Measurements from ENCODE around the gene PDSS2.

The PDSS2 gene

DNA sequence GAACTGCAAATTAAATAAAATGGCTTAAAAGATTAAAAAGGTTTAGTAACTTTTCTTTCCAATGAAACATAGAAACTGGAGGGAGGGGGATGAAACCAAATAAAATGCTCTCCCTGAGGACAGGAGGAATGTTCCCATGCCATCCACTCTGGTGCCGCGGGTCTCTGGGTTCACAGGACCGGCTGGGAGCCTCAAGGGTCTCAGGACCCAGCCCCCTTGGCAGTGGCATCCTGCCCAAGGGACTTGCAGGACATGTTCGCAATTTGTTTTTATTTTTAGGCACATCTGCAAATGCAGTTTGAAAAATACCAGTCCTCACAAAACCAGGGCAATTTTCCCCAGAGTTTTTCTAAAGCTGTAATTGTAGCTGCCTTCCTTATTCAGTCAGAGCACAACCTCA, 351.6 kb downstream of the PDSS2 start:
- DNase-seq (ENCODE audit: low spot score), result no peak

GRCh38 chr6:107106165-107106564, 353.2 kb downstream of the PDSS2 start:
- no peak for DNase-seq (ENCODE audit: low spot score)
- TF ChIP-seq CTCF (IDR thresholded peaks at IDR 0.05; ENCODE audit: borderline replicate concordance, control extremely low read depth, extremely low read depth, insufficient read depth, missing control alignments), result no peak
- in situ Hi-C loops (cut with MboI; ENCODE audit: low sequenced_read_pairs, unreplicated experiment), result no loop called here

More for the DNA sequence above, 351.6 kb downstream of the PDSS2 start:
- TF ChIP-seq CTCF (IDR thresholded peaks at IDR 0.05; ENCODE audit: borderline replicate concordance, control extremely low read depth, extremely low read depth, insufficient read depth, missing control alignments), result no peak
- in situ Hi-C loops (cut with MboI; ENCODE audit: low sequenced_read_pairs, unreplicated experiment), result no loop called here

GRCh38 chr6:107105511-107106116, 353.8 kb downstream of the PDSS2 start:
- no peak for TF ChIP-seq CTCF (IDR thresholded peaks at IDR 0.05; ENCODE audit: borderline replicate concordance, control extremely low read depth, extremely low read depth, insufficient read depth, missing control alignments)
- DNase-seq (ENCODE audit: low spot score), result no peak
- in situ Hi-C loops (cut with MboI; ENCODE audit: low sequenced_read_pairs, unreplicated experiment), result no loop called here

DNA sequence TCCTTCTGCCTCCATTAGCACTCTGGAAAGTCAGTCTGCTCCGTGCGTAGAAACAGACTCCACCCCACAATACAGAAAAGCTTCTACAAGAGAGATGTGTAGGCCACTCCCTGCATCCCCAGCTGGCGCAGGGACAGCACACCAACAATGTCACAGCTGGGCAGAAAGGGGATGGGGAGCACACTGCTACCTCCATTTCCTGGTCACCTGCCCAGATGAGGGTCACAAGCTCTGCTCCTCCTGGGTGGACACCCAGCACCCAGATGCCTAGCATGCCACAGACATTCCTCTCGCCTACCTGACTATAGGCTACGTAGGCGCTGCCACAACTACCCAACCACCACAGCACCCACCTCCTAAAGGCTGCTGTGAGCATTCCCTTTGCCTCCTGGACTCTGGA, 356.3 kb downstream of the PDSS2 start:
- TF ChIP-seq CTCF (IDR thresholded peaks at IDR 0.05; ENCODE audit: borderline replicate concordance, control extremely low read depth, extremely low read depth, insufficient read depth, missing control alignments), result no peak
- in situ Hi-C loops (cut with MboI; ENCODE audit: low sequenced_read_pairs, unreplicated experiment), result no loop called here
- no peak for DNase-seq (ENCODE audit: low spot score)

Measured in GM13976 (cell line).